ENCODE results near the gene HSD3B2. TPM values are rescaled to one million over a fixed set of nuclear protein-coding genes. Genes with fewer than 3 reads are reported as not detected.

Gene HSD3B2
- total RNA-seq, 1 experiment from 2014 or later: not detected

GRCh38 chr1:119451158-119451557 lies 36.2 kb downstream of the HSD3B2 start:
- no peak overlapping the region for H2BK15ac ChIP-seq (ENCODE audit: low read depth, low read length)
- no peak for DNase-seq
- H3K4me3 Mint-ChIP-seq: no peak overlapping the region

More at GRCh38 chr1:119451158-119451557, 36.2 kb downstream of the HSD3B2 start:
- Mint-ChIP-seq H3K36me3 (ENCODE audit: insufficient read depth in 1 of 3, low read depth in 3 of 3) (no peaks in the 10 kb centered on the region), H3K4me1 (peaks cover 8 to 14% of the 10 kb centered on the region in 2 experiments), H3K27me3 (ENCODE audit: low read depth) (no peaks in the 10 kb centered on the region), H3K9me3 (no peaks in the 10 kb centered on the region), H3K27ac (no peak overlapping the region)
- no peak overlapping the region for H4K91ac ChIP-seq (ENCODE audit: insufficient read length, low read depth, low read length)
- H3K9ac ChIP-seq (ENCODE audit: extremely low read depth, insufficient read length, low read length): no peak overlapping the region
- H2BK12ac ChIP-seq (ENCODE audit: insufficient read length, low read depth, low read length): no peak overlapping the region
- no peak overlapping the region for H3K23ac ChIP-seq (ENCODE audit: insufficient read length, low read depth, low read length)
- H2BK20ac ChIP-seq (ENCODE audit: low read depth, low read length, poor library complexity, severe bottlenecking): no peak overlapping the region
- H3K9me3 ChIP-seq (ENCODE audit: control insufficient read depth, low read depth, low read length): no peaks in the 10 kb centered on the region
- no peak overlapping the region for H3K18ac ChIP-seq (ENCODE audit: insufficient read length, low read depth, low read length)
- no peak overlapping the region for H2BK120ac ChIP-seq (ENCODE audit: low read depth, low read length, poor library complexity, severe bottlenecking)
- no peaks in the 10 kb centered on the region for H3K79me2 ChIP-seq (ENCODE audit: insufficient read depth, low read length)
- H2BK5ac ChIP-seq (ENCODE audit: insufficient read length, low read length): no peak overlapping the region
- no peaks in the 10 kb centered on the region for H3K79me1 ChIP-seq (ENCODE audit: insufficient read depth, low read depth, low read length, poor library complexity, severe bottlenecking)
- no CpG with 5 or more reads among the region's 6 CpGs for WGBS (ENCODE audit: extremely low coverage, insufficient read length, low lambda C conversion rate)
- H3K23me2 ChIP-seq (ENCODE audit: insufficient read length, low read depth, low read length, poor library complexity, severe bottlenecking): no peaks in the 10 kb centered on the region
- no peaks in the 10 kb centered on the region for H4K20me1 ChIP-seq (ENCODE audit: control insufficient read depth, insufficient read depth, insufficient read length)
- no peak overlapping the region for H3K4ac ChIP-seq (ENCODE audit: low read depth, low read length)
- no peak overlapping the region for H3T11ph ChIP-seq (ENCODE audit: low read length)
- no peak overlapping the region for H3K56ac ChIP-seq (ENCODE audit: insufficient read length, low read depth, low read length)
- TF ChIP-seq CTCF (conservative IDR thresholded peaks at IDR 0.05): no peak
- no peak overlapping the region for H4K5ac ChIP-seq (ENCODE audit: insufficient read length, low read depth, low read length)
- H4K8ac ChIP-seq (replicated peaks; ENCODE audit: insufficient read length, low read depth, low read length): no peak overlapping the region
- no peak overlapping the region for H3K4me2 ChIP-seq (ENCODE audit: insufficient read depth, insufficient read length, low read length)
- H3K27me3 ChIP-seq (ENCODE audit: insufficient read depth, low read length): no peaks in the 10 kb centered on the region; the same call in 1 of the 2 replicates
- no peak overlapping the region for H2AK5ac ChIP-seq (ENCODE audit: insufficient read length, low read length)
- no peak overlapping the region for H3K27ac ChIP-seq (ENCODE audit: insufficient read length, low read depth, low read length)
- H3K14ac ChIP-seq (ENCODE audit: insufficient read depth, low read length): no peak overlapping the region
- no peak overlapping the region for H2AFZ ChIP-seq (ENCODE audit: low read length)
- peaks cover 6% of the 10 kb centered on the region; the same call in 1 of the 2 replicates for H3K4me1 ChIP-seq (ENCODE audit: insufficient read depth, low read length)
